ENCODE measurements around the gene REN. TPM values are rescaled to one million over a fixed set of nuclear protein-coding genes. Genes with fewer than 3 reads are reported as not detected.

The REN gene
- total RNA-seq, 1 donor from 2014 or later = 1.3 TPM

GRCh38 chr1:204134103-204134502 is 32.0 kb downstream of the REN start:
- no peak for DNase-seq (ENCODE audit: low spot score)

- DNase-seq (ENCODE audit: low spot score) = no peak
These were observed 33.4 kb downstream of the REN start for GRCh38 chr1:204132718-204133117.

- no peak for DNase-seq (ENCODE audit: low spot score)
These were observed 34.2 kb downstream of the REN start for GRCh38 chr1:204131978-204132377.

GRCh38 chr1:204130981-204131892 is 34.9 kb downstream of the REN start:
- DNase-seq (ENCODE audit: low spot score) = no peak

- DNase-seq (ENCODE audit: low spot score) = no peak
These were observed 36.0 kb downstream of the REN start for GRCh38 chr1:204130178-204130577.

- DNase-seq (ENCODE audit: low spot score) = no peak
These were observed 36.9 kb downstream of the REN start for GRCh38 chr1:204128964-204129896.

GRCh38 chr1:204128464-204128963 is 37.6 kb downstream of the REN start:
- DNase-seq (ENCODE audit: low spot score) = no peak

- no peak for DNase-seq (ENCODE audit: low spot score)
These were observed 38.4 kb downstream of the REN start for GRCh38 chr1:204127597-204128242.

GRCh38 chr1:204126956-204127355 is 39.2 kb downstream of the REN start:
- DNase-seq (ENCODE audit: low spot score) = no peak

- no peak for DNase-seq (ENCODE audit: low spot score)
These were observed 39.8 kb downstream of the REN start for GRCh38 chr1:204126386-204126785.

GRCh38 chr1:204125759-204126351 is 40.3 kb downstream of the REN start:
- DNase-seq (ENCODE audit: low spot score) = no peak

GRCh38 chr1:204124639-204125038 is 41.5 kb downstream of the REN start:
- DNase-seq (ENCODE audit: low spot score) = no peak

- DNase-seq (ENCODE audit: low spot score) = no peak
These were observed 42.8 kb downstream of the REN start for GRCh38 chr1:204123376-204123775.

- no peak for DNase-seq (ENCODE audit: low spot score)
These were observed 44.1 kb downstream of the REN start for GRCh38 chr1:204121840-204122555.

- DNase-seq (ENCODE audit: low spot score) = no peak
These were observed 49.6 kb downstream of the REN start for GRCh38 chr1:204116539-204116938.

GRCh38 chr1:204115116-204115515 is 51.0 kb downstream of the REN start:
- no peak for DNase-seq (ENCODE audit: low spot score)

GRCh38 chr1:204114606-204115005 is 51.5 kb downstream of the REN start:
- DNase-seq (ENCODE audit: low spot score) = no peak

- no peak for DNase-seq (ENCODE audit: low spot score)
These were observed 52.2 kb downstream of the REN start for GRCh38 chr1:204113896-204114295.

- DNase-seq (ENCODE audit: low spot score) = no peak
These were observed 53.0 kb downstream of the REN start for GRCh38 chr1:204112876-204113730.
